Measurements from ENCODE around the gene TAS2R20. TPM values are rescaled to one million over a fixed set of nuclear protein-coding genes. Genes with fewer than 3 reads are reported as not detected.

TAS2R20 gene
- total and polyA plus RNA-seq, 2 experiments from 2014 or later, result 3.9 TPM; not detected in 1

DNA sequence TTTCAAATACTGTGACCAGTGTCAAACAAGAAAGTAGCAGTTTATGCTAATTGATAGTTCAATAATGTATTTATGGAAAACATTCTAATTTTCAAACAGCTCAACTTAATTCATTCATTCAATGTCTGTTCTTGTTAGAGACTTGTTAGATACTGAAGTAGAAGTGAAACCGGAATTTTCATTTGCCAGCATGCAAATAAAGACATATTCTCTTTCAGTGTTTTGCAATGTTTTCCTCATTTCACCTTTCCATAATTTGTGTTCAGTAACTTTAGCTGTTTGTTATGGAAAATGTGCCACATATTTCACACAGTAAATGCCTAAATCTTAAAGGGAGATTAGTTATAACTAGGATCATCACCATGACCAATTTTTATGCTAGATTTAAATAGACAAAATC, 32.6 kb downstream of the TAS2R20 start:
- Histone ChIP-seq H3K4me1 (ENCODE audit: insufficient read depth) (no peaks in the 10 kb centered on the region), H3F3A (replicated peaks; ENCODE audit: low read depth) (no peaks in the 10 kb centered on the region), H3K4me3 (no peak overlapping the region), H3K27me3 (ENCODE audit: insufficient read depth) (no peaks in the 10 kb centered on the region), H3K9me2 (ENCODE audit: insufficient read depth) (0 out of 2 replicates have a peak, but pooled peaks cover 3% of the 10 kb centered on the region), H3K36me3 (ENCODE audit: insufficient read depth) (no peaks in the 10 kb centered on the region), H3K4me2 (no peak overlapping the region), H3K27ac (ENCODE audit: low read depth) (no peak overlapping the region), H4K20me1 (replicated peaks; ENCODE audit: insufficient read depth) (no peaks in the 10 kb centered on the region), H2AFZ (no peak overlapping the region), H3K79me2 (replicated peaks; ENCODE audit: insufficient read depth) (no peaks in the 10 kb centered on the region)
- Mint-ChIP-seq H3K9me3 (peaks cover 4% of the 10 kb centered on the region; the same call in 1 of the 3 replicates), H3K36me3 (ENCODE audit: low read depth) (peaks cover 5% of the 10 kb centered on the region; the same call in 2 of the 3 replicates), H3K27ac (no peak overlapping the region), H3K4me3 (no peak overlapping the region), H3K27me3 (ENCODE audit: insufficient read depth, low read depth, poor library complexity) (peaks cover 1% of the 10 kb centered on the region), H3K4me1 (no peaks in the 10 kb centered on the region)
- TF ChIP-seq, protein P1, sequence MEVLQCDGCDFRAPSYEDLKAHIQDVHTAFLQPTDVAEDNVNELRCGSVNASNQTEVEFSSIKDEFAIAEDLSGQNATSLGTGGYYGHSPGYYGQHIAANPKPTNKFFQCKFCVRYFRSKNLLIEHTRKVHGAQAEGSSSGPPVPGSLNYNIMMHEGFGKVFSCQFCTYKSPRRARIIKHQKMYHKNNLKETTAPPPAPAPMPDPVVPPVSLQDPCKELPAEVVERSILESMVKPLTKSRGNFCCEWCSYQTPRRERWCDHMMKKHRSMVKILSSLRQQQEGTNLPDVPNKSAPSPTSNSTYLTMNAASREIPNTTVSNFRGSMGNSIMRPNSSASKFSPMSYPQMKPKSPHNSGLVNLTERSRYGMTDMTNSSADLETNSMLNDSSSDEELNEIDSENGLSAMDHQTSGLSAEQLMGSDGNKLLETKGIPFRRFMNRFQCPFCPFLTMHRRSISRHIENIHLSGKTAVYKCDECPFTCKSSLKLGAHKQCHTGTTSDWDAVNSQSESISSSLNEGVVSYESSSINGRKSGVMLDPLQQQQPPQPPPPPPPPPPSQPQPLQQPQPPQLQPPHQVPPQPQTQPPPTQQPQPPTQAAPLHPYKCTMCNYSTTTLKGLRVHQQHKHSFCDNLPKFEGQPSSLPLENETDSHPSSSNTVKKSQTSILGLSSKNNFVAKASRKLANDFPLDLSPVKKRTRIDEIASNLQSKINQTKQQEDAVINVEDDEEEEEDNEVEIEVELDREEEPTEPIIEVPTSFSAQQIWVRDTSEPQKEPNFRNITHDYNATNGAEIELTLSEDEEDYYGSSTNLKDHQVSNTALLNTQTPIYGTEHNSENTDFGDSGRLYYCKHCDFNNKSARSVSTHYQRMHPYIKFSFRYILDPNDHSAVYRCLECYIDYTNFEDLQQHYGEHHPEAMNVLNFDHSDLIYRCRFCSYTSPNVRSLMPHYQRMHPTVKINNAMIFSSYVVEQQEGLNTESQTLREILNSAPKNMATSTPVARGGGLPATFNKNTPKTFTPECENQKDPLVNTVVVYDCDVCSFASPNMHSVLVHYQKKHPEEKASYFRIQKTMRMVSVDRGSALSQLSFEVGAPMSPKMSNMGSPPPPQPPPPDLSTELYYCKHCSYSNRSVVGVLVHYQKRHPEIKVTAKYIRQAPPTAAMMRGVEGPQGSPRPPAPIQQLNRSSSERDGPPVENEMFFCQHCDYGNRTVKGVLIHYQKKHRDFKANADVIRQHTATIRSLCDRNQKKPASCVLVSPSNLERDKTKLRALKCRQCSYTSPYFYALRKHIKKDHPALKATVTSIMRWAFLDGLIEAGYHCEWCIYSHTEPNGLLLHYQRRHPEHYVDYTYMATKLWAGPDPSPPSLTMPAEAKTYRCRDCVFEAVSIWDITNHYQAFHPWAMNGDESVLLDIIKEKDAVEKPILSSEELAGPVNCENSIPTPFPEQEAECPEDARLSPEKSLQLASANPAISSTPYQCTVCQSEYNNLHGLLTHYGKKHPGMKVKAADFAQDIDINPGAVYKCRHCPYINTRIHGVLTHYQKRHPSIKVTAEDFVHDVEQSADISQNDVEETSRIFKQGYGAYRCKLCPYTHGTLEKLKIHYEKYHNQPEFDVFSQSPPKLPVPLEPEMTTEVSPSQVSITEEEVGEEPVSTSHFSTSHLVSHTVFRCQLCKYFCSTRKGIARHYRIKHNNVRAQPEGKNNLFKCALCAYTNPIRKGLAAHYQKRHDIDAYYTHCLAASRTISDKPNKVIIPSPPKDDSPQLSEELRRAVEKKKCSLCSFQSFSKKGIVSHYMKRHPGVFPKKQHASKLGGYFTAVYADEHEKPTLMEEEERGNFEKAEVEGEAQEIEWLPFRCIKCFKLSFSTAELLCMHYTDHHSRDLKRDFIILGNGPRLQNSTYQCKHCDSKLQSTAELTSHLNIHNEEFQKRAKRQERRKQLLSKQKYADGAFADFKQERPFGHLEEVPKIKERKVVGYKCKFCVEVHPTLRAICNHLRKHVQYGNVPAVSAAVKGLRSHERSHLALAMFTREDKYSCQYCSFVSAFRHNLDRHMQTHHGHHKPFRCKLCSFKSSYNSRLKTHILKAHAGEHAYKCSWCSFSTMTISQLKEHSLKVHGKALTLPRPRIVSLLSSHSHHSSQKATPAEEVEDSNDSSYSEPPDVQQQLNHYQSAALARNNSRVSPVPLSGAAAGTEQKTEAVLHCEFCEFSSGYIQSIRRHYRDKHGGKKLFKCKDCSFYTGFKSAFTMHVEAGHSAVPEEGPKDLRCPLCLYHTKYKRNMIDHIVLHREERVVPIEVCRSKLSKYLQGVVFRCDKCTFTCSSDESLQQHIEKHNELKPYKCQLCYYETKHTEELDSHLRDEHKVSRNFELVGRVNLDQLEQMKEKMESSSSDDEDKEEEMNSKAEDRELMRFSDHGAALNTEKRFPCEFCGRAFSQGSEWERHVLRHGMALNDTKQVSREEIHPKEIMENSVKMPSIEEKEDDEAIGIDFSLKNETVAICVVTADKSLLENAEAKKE (CRISPR knock-in tag; IDR thresholded peaks at IDR 0.05), result no peak
- TF ChIP-seq EZH2phosphoT487 (IDR thresholded peaks at IDR 0.05; ENCODE audit: unreplicated experiment), result no peak
- TF ChIP-seq ZNF331 (CRISPR knock-in tag; IDR thresholded peaks at IDR 0.05; ENCODE audit: low read depth), result no peak
- TF ChIP-seq EZH2 (IDR thresholded peaks at IDR 0.05; ENCODE audit: low read depth, unreplicated experiment), result no peak
- TF ChIP-seq POLR2AphosphoS5 (IDR thresholded peaks at IDR 0.05; ENCODE audit: low read depth), result no peak
- no peak for TF ChIP-seq CREB1 (CRISPR knock-in tag; IDR thresholded peaks at IDR 0.05; ENCODE audit: low read depth)
- TF ChIP-seq, protein P2, sequence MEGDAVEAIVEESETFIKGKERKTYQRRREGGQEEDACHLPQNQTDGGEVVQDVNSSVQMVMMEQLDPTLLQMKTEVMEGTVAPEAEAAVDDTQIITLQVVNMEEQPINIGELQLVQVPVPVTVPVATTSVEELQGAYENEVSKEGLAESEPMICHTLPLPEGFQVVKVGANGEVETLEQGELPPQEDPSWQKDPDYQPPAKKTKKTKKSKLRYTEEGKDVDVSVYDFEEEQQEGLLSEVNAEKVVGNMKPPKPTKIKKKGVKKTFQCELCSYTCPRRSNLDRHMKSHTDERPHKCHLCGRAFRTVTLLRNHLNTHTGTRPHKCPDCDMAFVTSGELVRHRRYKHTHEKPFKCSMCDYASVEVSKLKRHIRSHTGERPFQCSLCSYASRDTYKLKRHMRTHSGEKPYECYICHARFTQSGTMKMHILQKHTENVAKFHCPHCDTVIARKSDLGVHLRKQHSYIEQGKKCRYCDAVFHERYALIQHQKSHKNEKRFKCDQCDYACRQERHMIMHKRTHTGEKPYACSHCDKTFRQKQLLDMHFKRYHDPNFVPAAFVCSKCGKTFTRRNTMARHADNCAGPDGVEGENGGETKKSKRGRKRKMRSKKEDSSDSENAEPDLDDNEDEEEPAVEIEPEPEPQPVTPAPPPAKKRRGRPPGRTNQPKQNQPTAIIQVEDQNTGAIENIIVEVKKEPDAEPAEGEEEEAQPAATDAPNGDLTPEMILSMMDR (conservative IDR thresholded peaks at IDR 0.05; ENCODE audit: low read depth in 2 of 2), result no peak
- TF ChIP-seq NANOG (IDR thresholded peaks at IDR 0.05; ENCODE audit: borderline replicate concordance), result no peak
- TF ChIP-seq STAT1 (IDR thresholded peaks at IDR 0.05; ENCODE audit: unreplicated experiment), result no peak
- TF ChIP-seq, protein P3, sequence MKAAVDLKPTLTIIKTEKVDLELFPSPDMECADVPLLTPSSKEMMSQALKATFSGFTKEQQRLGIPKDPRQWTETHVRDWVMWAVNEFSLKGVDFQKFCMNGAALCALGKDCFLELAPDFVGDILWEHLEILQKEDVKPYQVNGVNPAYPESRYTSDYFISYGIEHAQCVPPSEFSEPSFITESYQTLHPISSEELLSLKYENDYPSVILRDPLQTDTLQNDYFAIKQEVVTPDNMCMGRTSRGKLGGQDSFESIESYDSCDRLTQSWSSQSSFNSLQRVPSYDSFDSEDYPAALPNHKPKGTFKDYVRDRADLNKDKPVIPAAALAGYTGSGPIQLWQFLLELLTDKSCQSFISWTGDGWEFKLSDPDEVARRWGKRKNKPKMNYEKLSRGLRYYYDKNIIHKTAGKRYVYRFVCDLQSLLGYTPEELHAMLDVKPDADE (IDR thresholded peaks at IDR 0.05), result no peak
- TF ChIP-seq ZNF114 (CRISPR knock-in tag; IDR thresholded peaks at IDR 0.05), result no peak
- TF ChIP-seq, protein P4, sequence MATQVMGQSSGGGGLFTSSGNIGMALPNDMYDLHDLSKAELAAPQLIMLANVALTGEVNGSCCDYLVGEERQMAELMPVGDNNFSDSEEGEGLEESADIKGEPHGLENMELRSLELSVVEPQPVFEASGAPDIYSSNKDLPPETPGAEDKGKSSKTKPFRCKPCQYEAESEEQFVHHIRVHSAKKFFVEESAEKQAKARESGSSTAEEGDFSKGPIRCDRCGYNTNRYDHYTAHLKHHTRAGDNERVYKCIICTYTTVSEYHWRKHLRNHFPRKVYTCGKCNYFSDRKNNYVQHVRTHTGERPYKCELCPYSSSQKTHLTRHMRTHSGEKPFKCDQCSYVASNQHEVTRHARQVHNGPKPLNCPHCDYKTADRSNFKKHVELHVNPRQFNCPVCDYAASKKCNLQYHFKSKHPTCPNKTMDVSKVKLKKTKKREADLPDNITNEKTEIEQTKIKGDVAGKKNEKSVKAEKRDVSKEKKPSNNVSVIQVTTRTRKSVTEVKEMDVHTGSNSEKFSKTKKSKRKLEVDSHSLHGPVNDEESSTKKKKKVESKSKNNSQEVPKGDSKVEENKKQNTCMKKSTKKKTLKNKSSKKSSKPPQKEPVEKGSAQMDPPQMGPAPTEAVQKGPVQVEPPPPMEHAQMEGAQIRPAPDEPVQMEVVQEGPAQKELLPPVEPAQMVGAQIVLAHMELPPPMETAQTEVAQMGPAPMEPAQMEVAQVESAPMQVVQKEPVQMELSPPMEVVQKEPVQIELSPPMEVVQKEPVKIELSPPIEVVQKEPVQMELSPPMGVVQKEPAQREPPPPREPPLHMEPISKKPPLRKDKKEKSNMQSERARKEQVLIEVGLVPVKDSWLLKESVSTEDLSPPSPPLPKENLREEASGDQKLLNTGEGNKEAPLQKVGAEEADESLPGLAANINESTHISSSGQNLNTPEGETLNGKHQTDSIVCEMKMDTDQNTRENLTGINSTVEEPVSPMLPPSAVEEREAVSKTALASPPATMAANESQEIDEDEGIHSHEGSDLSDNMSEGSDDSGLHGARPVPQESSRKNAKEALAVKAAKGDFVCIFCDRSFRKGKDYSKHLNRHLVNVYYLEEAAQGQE (IDR thresholded peaks at IDR 0.05; ENCODE audit: unreplicated experiment), result no peak
- TF ChIP-seq JUNB (IDR thresholded peaks at IDR 0.05; ENCODE audit: unreplicated experiment), result no peak
- ATAC-seq, result no peak
- DNase-seq (ENCODE audit: low spot score), result no peak
